Duodenal mucosa (tissue), 2 donors: ENCODE measurements around the gene PPARG.
"Not testable (repeated sequence)": the region's sequence is repeated elsewhere in the genome, so short reads cannot be mapped to it uniquely, and the experiment has no call there.

ENCODE experiments used
- H3K27ac ChIP-seq: one replicate; pipeline ENCODE4 v1.7.0; 2013; ENCODE audit warnings: low read depth, low read length
- H3K27me3 ChIP-seq, 2 donors: one replicate each; pipeline ENCODE4 v1.7.0; 2013; ENCODE audit warnings: low read length in 2 of 2, control low read depth in 1 of 2; ENCODE audit not compliant: insufficient read depth in 2 of 2, control insufficient read depth in 1 of 2
- H3K36me3 ChIP-seq, 2 donors: one replicate each; pipeline ENCODE4 v1.7.0; 2013; ENCODE audit warnings: low read length in 2 of 2, control low read depth in 1 of 2; ENCODE audit not compliant: insufficient read depth in 2 of 2, control insufficient read depth in 1 of 2
- H3K4me1 ChIP-seq, 2 donors: one replicate each; pipeline ENCODE4 v1.7.0; 2013; ENCODE audit warnings: low read length in 2 of 2, control low read depth in 1 of 2; ENCODE audit not compliant: insufficient read depth in 2 of 2, control insufficient read depth in 1 of 2
- H3K4me3 ChIP-seq, 2 donors: one replicate each; pipeline ENCODE4 v1.7.0; 2013; ENCODE audit warnings: low read length in 2 of 2, low read depth in 1 of 2
- H3K9ac ChIP-seq, 2 donors: one replicate each; pipeline ENCODE4 v1.7.0; 2013; ENCODE audit warnings: low read length in 2 of 2, low read depth in 1 of 2
- H3K9me3 ChIP-seq, 2 donors: one replicate each; pipeline ENCODE4 v1.7.0; 2013; ENCODE audit warnings: low read length in 2 of 2, control low read depth in 1 of 2; ENCODE audit not compliant: control insufficient read depth in 1 of 2

Gene PPARG

DNA sequence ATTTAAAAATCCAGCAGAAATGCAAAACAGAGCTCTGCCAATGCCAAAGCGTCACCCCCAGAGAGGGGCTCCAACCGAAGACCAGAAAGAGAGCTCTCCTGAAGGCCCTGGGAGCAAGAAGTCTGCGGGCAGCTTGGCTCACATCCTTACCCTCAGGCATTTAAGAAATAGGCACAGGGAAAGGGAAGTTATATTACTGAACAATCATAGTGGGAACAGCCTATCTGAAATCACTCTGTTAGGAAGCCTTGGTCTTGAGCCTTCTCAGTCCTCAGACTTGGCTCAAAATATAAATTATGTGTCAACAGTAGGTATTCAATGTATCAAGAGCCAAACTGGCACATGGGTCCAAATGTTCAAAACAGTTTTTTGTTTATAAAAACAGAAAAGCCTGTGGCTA, 10.3 kb upstream of the PPARG start:
- Histone ChIP-seq H3K36me3 (no peaks in the 10 kb centered on the region), H3K27me3 (no peaks in the 10 kb centered on the region), H3K9ac (no peak overlapping the region), H3K27ac (no peak overlapping the region), H3K9me3 (no peaks in the 10 kb centered on the region), H3K4me3 (no peak overlapping the region), H3K4me1 (no peaks in the 10 kb centered on the region)

DNA sequence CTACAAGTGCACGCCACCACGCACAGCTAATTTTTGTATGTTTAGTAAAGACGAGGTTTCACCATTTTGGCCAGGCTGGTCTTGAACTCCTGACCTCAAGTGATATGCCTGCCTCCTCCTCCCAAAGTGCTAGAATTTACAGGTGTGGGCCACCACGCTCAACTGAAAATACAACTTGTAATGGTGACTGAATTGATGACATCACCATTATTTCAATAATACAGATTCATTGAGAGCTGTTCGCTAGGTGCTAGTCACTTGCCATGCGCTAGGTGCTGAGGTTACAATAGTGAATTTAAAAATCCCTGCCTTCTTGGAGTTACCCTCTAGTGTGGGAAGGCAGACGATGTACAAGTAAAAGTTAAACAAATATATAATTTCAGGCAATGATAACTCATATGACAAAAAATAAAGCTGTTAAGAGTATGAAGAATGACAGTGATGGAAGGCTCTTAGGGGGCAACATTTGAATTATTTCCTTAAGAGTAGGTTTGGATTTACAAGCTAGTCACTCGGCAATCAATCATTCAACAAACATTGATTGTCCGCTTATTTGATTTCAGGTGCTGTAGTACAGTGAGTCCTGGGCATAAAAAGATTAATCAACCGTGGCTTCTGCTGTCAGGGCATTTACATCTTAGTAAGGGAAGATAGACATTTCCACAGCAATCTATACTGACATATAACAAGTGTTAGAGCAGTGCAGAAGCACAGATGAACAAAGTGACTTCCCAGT, 9.1 kb upstream of the PPARG start:
- no peaks in the 10 kb centered on the region for H3K27me3 ChIP-seq
- no peaks in the 10 kb centered on the region for H3K36me3 ChIP-seq
- H3K27ac ChIP-seq: no peak overlapping the region
- no peak overlapping the region for H3K9ac ChIP-seq
- H3K4me3 ChIP-seq: no peak overlapping the region
- no peaks in the 10 kb centered on the region for H3K4me1 ChIP-seq
- H3K9me3 ChIP-seq: no peaks in the 10 kb centered on the region

DNA sequence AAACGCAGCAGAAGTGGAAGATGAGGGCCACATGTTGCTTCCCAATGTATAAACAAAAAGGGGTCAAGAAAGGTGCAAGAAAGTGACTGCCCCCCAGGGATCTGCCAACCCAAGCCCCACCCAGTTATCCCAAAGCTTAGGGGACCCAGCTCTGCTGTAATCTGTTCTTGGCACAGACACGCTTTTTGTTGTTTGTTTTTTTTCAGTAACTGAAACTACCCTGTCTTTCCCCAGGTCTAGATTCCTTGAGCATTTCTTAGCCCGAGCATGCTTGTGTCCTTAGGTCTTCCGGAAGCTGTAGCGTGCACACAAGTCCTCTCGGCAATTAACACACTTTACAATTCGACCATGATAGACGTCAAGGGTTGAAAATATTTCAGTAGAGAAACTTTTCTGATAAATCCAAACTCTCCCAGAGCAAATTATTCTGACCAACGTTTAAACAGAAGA, 8.5 kb upstream of the PPARG start:
- no peak overlapping the region for H3K9ac ChIP-seq
- H3K27ac ChIP-seq: no peak overlapping the region
- H3K27me3 ChIP-seq: no peaks in the 10 kb centered on the region
- no peaks in the 10 kb centered on the region for H3K9me3 ChIP-seq
- H3K36me3 ChIP-seq: no peaks in the 10 kb centered on the region
- no peaks in the 10 kb centered on the region for H3K4me1 ChIP-seq
- no peak overlapping the region for H3K4me3 ChIP-seq

DNA sequence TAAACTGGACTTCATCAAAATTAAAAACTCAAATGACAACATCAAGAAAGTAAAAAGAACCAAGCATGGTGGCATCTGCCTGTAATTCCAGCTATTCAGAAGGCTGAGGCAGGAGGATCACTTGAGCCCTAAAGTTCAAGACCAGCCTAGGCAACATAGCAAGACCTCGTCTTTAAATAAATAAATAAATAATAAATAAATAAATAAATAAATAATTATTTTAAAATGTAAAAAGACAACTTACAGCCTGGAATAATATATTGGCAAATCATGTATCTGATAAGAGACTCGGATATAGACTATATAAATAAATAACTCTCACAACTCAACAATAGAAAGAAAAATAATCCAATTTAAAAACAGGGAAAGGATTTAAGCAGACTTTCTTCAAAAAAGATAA, 4.3 kb upstream of the PPARG start:
- H3K9ac ChIP-seq: no peak overlapping the region
- no peak overlapping the region for H3K4me3 ChIP-seq
- H3K4me1 ChIP-seq: peaks cover 3 to 8% of the 10 kb centered on the region in 2 donors
- H3K27me3 ChIP-seq: peaks cover 5 to 8% of the 10 kb centered on the region in 2 donors
- no peaks in the 10 kb centered on the region for H3K36me3 ChIP-seq
- H3K9me3 ChIP-seq: no peaks in the 10 kb centered on the region
- no peak overlapping the region for H3K27ac ChIP-seq

DNA sequence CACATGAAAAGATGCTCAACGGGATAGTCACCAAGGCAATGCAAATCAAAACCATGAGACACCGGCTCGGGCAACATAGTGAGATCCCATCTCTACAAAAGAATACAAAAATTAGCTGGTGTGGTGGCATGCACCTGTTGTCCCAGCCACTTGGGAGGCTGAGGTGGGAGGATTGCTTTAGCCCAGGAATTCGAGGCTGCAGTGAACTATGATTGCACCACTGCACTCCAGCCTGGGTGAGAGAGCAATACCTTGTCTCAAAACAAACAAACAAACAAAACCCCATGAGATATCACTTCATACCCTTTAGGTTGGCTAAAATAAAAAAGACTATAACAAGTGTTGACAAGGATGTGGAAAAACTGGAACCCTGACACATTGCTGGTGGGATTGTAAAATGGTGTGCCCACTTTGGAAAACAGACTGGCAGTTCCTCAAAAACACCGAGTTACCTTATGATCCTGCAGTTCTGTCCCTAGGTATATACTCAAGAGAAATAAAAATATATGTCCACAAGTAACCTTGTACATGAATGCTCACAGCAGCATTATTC, 3.8 kb upstream of the PPARG start:
- H3K4me1 ChIP-seq: peaks cover 5 to 8% of the 10 kb centered on the region in 2 donors
- no peaks in the 10 kb centered on the region for H3K36me3 ChIP-seq
- H3K27me3 ChIP-seq: peaks cover 5 to 8% of the 10 kb centered on the region in 2 donors
- no peak overlapping the region for H3K9ac ChIP-seq
- H3K4me3 ChIP-seq: no peak overlapping the region
- no peaks in the 10 kb centered on the region for H3K9me3 ChIP-seq
- H3K27ac ChIP-seq: no peak overlapping the region

DNA sequence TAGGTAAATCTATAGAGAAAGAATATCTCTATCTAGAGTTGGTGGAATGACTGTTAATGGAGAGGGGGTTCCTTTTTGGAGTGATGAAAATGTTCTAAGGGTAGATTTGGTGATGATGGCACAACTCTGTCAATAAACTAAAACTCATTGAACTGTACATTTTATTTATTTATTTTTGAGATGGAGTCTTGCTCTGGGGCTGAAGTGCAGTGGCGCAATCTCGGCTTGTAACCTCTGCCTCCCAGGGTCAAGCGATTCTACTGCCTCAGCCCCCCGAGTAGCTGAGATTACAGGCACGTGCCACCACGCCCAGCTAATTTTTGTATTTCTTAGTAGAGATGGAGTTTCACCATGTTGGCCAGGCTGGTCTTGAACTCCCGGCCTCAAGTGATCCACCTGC, 3.1 kb upstream of the PPARG start:
- not testable (repeated sequence) for H3K9ac ChIP-seq, H3K27ac ChIP-seq, H3K27me3 ChIP-seq, H3K4me1 ChIP-seq, H3K4me3 ChIP-seq, H3K36me3 ChIP-seq, H3K9me3 ChIP-seq

DNA sequence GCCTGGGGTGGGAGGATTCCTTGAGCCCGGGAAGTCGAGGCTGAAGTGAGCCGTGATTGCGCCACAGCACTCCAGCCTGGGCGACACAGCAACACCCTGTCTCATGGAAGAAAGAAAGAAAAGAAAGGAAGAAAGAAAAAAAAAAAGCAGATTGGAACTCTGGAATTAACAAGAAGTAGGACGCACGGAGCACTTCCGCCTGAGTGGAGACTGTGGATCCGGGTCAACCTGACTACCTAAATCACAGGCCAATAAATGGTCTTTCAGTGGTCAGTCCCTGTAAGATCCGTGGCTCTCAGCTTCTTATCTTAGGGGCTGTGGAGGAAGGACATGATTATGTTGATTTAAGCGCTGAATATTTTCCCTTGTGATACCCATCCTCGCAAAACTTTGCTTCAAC, 2.4 kb upstream of the PPARG start:
- peaks cover 5 to 8% of the 10 kb centered on the region in 2 donors for H3K27me3 ChIP-seq
- H3K4me3 ChIP-seq: no peak overlapping the region
- H3K36me3 ChIP-seq: no peaks in the 10 kb centered on the region
- H3K27ac ChIP-seq: peak overlapping the region; percentile 36
- no peaks in the 10 kb centered on the region for H3K9me3 ChIP-seq
- H3K4me1 ChIP-seq: peaks cover 8 to 11% of the 10 kb centered on the region in 2 donors
- H3K9ac ChIP-seq: no peak overlapping the region

DNA sequence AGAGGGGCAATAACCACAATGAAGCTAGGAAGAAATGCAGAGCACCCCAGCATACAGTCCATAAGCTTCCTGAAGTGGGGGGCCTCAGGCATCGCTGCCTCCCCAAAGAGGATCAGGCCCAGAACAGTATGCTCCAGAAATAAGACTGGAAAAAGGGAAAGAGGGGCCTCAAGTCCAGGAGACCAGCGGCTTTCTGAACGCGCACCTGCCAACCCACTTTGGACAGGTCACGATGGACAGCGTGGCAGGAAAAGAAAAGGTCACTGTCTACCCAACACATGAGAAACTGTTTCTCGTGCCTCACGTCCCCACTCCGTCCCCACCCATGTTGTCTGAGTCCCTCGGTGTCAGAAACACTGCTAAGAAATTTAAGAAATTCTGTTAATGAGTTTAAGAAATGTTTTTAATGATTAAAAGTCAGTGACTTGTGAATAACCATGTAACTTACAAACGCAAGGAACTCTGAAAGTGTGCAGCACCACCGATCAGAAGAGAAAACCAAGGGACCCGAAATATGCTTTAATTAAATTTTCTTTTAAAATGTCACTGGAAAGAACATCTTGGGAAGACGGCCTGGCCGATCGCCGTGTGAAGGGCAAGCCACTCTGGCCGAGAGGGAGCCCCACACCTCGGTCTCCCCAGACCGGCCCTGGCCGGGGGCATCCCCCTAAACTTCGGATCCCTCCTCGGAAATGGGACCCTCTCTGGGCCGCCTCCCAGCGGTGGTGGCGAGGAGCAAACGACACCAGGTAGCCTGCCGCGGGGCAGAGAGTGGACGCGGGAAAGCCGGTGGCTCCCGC, 1.7 kb upstream of the PPARG start:
- peak overlapping the region; percentile 36 for H3K27ac ChIP-seq
- peak overlapping the region in 1 of 2 donors; percentile 6 for H3K9ac ChIP-seq
- peaks cover 5 to 8% of the 10 kb centered on the region in 2 donors for H3K27me3 ChIP-seq

DNA sequence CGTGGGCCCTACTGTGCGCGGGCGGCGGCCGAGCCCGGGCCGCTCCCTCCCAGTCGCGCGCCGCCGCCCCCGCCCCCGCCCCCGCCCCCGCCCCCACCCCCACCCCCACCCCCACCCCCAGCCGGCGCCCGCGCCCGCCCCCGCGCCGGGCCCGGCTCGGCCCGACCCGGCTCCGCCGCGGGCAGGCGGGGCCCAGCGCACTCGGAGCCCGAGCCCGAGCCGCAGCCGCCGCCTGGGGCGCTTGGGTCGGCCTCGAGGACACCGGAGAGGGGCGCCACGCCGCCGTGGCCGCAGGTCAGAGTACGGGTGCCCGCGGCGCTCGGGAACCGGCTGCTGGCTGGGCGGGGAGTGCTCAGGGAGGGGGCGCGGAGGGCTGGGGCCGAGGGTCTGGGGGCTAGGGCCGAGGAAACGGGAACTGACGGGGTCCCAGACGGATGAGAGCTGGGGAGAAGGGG, 1.1 kb upstream of the PPARG start:
- H3K4me1 ChIP-seq: peaks cover 8 to 11% of the 10 kb centered on the region in 2 donors
- H3K27ac ChIP-seq: peak overlapping the region; percentile 91
- H3K27me3 ChIP-seq: peaks cover 5 to 8% of the 10 kb centered on the region in 2 donors
- H3K9ac ChIP-seq: peak overlapping the region; percentile 87
- no peaks in the 10 kb centered on the region for H3K36me3 ChIP-seq
- H3K9me3 ChIP-seq: no peaks in the 10 kb centered on the region
- peak overlapping the region; percentile 86 to 87 for H3K4me3 ChIP-seq

More for the DNA sequence above, 1.7 kb upstream of the PPARG start:
- H3K4me1 ChIP-seq: peaks cover 8 to 11% of the 10 kb centered on the region in 2 donors
- H3K4me3 ChIP-seq: peak overlapping the region; percentile 46 to 52
- H3K9me3 ChIP-seq: no peaks in the 10 kb centered on the region
- H3K36me3 ChIP-seq: no peaks in the 10 kb centered on the region

DNA sequence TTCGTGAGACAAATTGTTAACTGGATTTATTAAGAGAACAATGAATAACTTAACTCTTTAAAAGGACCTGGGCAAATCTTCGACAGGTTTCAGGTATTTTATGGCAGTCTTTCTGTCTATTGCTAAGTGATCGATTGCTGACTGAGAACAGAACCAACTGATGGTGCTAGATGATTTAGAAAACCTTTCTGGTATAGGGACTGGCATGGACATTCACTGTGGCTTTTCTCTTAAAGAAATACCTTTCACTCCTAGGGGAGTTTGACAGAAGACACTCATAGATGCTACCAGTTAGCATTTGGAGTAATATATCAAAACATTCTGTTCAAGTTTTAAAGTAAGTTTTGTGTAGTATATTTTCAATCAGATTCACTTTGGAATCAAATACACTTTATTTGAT, 654 bp downstream of the PPARG start:
- no peaks in the 10 kb centered on the region for H3K36me3 ChIP-seq
- peak overlapping the region; percentile 86 to 87 for H3K4me3 ChIP-seq
- H3K9ac ChIP-seq: peak overlapping the region in 1 of 2 donors; percentile 87
- no peak overlapping the region for H3K27ac ChIP-seq
- peaks cover 5 to 8% of the 10 kb centered on the region in 2 donors for H3K27me3 ChIP-seq
- H3K4me1 ChIP-seq: peaks cover 8 to 15% of the 10 kb centered on the region in 2 donors
- H3K9me3 ChIP-seq: no peaks in the 10 kb centered on the region
